ENCODE measurements around the gene ALAD.

The ALAD gene

DNA sequence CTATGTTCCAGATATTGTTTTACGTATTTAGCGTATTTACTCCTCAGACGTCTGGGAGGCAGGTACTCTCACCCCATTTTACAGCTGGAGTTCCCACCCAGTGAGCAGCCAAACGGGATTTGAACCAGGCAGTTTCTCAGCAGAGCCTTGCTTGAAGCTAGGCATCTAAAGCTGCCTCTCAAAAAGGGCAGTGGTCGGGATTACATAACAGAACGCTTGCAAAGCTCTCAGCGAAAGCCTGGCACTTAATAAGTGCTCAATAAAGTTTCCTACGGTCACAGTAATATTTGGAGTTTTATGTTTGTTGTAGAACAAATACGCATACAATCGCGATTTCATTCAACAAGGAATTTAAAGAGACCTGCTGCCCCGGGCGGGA is 52.0 kb downstream of the ALAD start:
- DNase-seq (ENCODE audit: low read depth), result no peak

DNA sequence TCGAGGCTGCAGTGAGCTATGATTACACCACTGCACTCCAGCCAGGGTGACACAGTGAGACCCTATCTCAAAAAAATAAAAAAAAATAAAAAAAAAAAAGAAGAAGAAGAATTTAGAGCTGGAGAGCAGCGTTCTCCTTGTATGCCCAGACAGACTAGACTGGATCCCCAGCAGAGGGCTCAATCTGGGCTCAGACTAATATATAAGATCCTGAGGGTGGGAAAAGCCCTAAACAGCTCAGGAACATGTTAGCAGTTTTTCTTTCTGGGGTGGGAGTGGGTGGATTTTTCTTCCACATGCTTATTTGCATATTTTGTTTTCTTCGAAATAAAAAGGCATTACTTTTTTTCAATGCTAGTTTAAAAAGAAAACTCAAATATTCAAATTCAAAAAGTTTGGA is 52.6 kb downstream of the ALAD start:
- no peak for DNase-seq (ENCODE audit: low read depth)

DNA sequence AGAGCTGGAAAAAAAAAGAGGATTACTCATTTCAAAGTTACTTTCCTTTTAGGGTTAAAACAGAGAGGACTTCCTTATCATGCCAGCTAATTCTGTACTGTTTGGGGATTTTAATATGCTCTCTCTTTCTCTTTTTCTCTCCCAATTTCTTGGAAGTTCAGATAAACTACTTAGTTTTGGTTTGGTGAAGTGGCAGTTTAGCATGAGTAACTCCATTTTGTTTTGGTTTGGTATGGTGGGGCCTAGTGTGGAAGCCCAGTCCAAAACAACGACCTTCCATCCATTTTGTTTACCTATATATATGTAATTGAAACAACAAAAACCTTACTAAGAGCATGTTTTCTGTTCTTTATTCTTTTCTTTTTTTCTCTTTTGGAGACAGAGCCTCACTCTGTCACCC is 55.4 kb downstream of the ALAD start:
- DNase-seq (ENCODE audit: low read depth), result no peak

DNA sequence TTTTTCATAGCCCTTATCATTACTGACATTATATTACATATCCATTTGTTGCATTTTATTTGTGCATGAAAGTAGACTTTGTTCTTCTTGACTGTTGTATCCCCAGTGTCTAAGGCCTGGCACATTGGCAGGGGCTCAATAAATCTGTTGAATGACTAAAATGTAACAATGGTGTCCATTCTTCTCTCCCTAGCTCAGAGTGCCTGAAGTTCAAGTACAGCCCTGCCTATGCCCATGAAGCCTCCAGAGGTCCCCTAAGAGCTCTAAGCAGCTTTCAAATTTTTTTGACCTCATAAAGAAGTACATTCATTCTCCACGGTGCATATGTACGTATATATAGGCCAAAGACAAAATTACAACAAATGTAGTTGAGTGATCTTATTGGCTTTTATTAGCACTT is 55.9 kb downstream of the ALAD start:
- DNase-seq (ENCODE audit: low read depth), result no peak

DNA sequence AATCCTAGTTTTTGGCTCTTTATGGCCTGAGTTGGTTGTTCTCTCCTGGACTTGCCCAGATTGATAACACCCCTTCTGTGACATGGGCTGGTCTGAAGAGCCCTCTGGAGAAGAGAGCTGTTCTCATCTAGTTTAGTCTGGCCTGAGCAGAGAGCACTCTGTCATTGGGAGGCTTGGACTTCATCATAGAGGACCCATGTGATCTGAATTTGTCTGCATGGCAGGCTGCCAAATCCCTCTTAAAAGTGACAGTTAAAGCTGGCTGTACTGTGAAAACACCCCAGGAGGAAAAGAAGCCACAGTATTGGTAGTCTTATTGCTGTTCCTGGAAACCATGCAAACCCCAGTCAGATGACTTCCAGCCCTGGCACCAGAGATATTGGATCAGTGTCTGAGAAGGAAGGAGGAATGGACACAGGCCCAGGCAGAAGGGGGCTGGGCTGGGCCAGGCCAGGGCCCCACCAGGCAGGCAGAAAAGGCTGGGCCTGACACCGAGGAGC is 57.3 kb downstream of the ALAD start:
- DNase-seq (ENCODE audit: low read depth), result peak; percentile 74

DNA sequence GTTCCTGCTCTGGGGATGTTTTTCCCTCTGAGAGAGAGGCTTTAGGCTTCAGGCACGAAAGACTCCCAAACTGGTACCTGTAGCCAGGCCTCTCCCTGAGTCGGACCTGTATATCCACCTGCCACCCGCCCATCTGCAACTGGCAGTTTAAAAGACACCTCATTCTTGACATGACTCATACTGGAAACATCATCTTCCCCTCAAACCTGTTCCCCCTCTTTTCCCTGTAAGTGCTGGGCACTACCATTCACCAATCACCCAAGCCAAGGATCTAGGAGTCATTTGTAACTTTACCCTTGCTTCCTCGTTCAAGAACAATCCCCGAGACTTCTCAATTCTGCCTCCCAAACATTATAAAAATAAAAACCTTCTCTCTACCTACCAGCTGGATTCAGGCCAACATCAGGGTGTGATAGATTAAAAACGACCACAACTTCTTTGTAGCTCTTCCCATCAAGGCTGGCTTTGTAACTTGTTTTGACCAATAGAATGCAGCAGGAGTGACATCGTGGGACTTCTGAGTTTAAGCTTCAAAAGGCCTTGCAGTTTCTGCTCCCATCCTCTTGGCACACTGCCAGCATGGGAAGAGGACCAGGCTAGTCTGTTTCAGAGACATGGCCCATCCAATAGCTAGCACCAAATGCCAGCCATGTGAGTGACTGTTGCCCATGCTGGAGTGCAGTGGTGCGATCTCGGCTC is 59.2 kb downstream of the ALAD start:
- no peak for DNase-seq (ENCODE audit: low read depth)

DNA sequence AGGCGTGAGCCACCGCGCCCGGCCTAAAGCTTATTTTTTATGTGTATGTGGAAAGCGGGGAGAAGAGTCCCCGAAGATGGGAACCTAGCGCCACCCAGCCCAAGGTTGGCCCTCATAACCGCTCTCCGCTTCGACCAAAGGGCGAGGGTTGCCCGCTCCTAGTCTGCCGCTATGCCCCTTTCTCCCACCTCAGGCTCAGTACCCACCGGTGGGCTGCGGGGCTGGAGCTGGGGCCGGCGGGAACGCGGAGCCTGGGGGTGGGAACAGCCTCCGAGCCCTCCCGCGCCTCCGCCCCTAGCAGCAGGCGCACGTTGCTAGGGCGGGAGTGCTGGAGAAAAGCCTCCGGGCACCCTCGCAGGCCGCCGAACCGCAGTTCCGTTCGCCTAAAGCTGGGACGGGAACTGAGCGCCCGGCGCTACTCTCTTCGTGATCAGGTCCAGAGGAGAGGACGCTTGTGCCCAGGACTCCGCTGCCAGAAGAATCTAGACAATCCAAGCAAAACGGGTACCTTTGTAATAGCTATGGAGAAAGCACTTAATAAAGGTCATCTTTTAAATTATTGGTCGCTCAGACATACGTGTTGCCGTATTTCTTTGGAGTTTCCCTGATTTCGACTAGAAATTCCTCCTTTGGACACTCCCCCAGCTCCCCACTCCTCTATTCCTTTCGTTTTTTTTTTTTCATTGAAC is 60.9 kb downstream of the ALAD start, which contains the start of gene WDR31:
Gene WDR31, minus strand, starts transcription at position 265 of the 689 bp plus-strand sequence. CDS start 8,253 bp downstream, outside the sequence.
- peak; percentile 91 for DNase-seq (ENCODE audit: low read depth)

DNA sequence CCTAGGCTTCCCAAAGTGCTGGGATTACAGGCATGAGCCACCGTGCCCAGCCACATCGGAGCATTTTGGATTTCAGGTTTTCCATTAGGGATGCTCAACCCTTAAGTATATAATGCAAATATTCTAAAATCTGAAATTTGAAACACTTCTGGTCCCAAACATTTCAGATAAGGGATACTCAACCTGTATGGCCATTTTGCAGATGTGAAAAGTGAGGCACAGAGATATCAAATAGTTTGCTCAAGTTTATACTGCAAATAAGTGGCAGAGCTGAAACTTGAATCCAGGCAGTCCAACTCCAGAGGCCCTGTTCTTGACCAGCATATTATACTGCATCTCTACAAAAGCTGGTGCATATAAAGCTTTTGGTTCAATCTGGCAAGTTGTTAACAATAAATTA is 63.4 kb downstream of the ALAD start:
- DNase-seq (ENCODE audit: low read depth), result no peak
